Uterus (tissue), 4 donors: ENCODE results near the gene AQP6. TPM values are rescaled to one million over a fixed set of nuclear protein-coding genes. Genes with fewer than 3 reads are reported as not detected.

Source experiments
- DNase-seq, 2 donors: peaks; one replicate each; pipeline ENCODE4 v3.0.0-alpha.2; 2019 to 2020
- H3K27ac ChIP-seq, 2 donors: fragments of 200-600 bp; sonication (generic); 1 replicate in 1 of 2; 2 replicates in 1 of 2; pipeline ENCODE4 v1.5.1; 2016 to 2018
- H3K27me3 ChIP-seq, 2 donors: fragments of 200-600 bp; sonication (generic); one replicate each; pipeline ENCODE4 v1.5.1; 2018 to 2019; ENCODE audit warnings: control low read depth in 1 of 2
- H3K36me3 ChIP-seq, 2 donors: fragments of 200-600 bp; sonication (generic); one replicate each; pipeline ENCODE4 v1.5.1; 2019; ENCODE audit warnings: control low read depth in 1 of 2
- H3K4me1 ChIP-seq, 2 donors: fragments of 200-600 bp; sonication (generic); one replicate each; pipeline ENCODE4 v1.5.1; 2018 to 2019; ENCODE audit warnings: control low read depth in 1 of 2
- H3K4me3 ChIP-seq, 2 donors: fragments of 200-600 bp; sonication (generic); 1 replicate in 1 of 2; 2 replicates in 1 of 2; pipeline ENCODE4 v1.5.1; 2018 to 2019; ENCODE audit warnings: mild to moderate bottlenecking in 1 of 2
- H3K9me3 ChIP-seq, 2 donors: fragments of 200-600 bp; sonication (generic); one replicate each; pipeline ENCODE4 v1.5.1; 2019; ENCODE audit warnings: control low read depth in 1 of 2
- CTCF ChIP-seq, 4 experiments: fragments of 200-600 bp in 2 of 4; fragments of 450-650 bp in 2 of 4; sonication (generic) in 2 of 4; IDR thresholded peaks; one replicate each; pipeline ENCODE4 v1.5.1; 2016 to 2019; ENCODE audit warnings: antibody characterized with exemption in 4 of 4, mild to moderate bottlenecking in 2 of 4, moderate library complexity in 1 of 4
- POLR2A ChIP-seq, 2 donors: fragments of 450-650 bp; IDR thresholded peaks; one replicate each; pipeline ENCODE4 v1.6.1; 2016; ENCODE audit warnings: antibody characterized with exemption in 2 of 2, mild to moderate bottlenecking in 1 of 2, moderate library complexity in 1 of 2
- intact Hi-C: fragments of 100-400 bp; cut with DNase I; formaldehyde crosslinking; loops from one replicate; pipeline ENCODE4 v1.15.1; 2023; ENCODE audit warnings: low total_unique reads
- total RNA-seq, 4 donors: library from RNA; depleted of rRNA in 3 of 4; stranded (reverse); fragments of >200 nt in 3 of 4; gene quantifications; one replicate each; pipeline versions ENCODE4 v1.1.0 to v1.2.4, GENCODE V29; 2014 to 2023
- donor health status: DM: yes; HTN: yes; CAD: no.

AQP6 gene
- total RNA-seq, 4 donors from 2014 or later = 0.35 TPM; not detected in 3

- TF ChIP-seq POLR2A (IDR thresholded peaks at IDR 0.05) (no peak), CTCF (IDR thresholded peaks at IDR 0.05) (no peak)
- DNase-seq = no peak
- Histone ChIP-seq H3K27me3 (peaks cover 11 to 12% of the 10 kb centered on the region in 2 donors), H3K4me3 (no peak overlapping the region), H3K4me1 (peaks cover 0 to 8% of the 10 kb centered on the region in 2 donors), H3K27ac (no peak overlapping the region), H3K9me3 (no peaks in the 10 kb centered on the region), H3K36me3 (no peaks in the 10 kb centered on the region)
- intact Hi-C loops = no loop called here
Observed at GRCh38 chr12:49959685-49960473, 12.9 kb upstream of the AQP6 start.

GRCh38 chr12:49960474-49961110 lies 12.2 kb upstream of the AQP6 start:
- no peaks in the 10 kb centered on the region for H3K9me3 ChIP-seq
- H3K36me3 ChIP-seq = no peaks in the 10 kb centered on the region
- H3K27ac ChIP-seq = no peak overlapping the region
- no peak for DNase-seq
- TF ChIP-seq CTCF (IDR thresholded peaks at IDR 0.05) (no peak), POLR2A (IDR thresholded peaks at IDR 0.05) (no peak)
- peaks cover 8 to 11% of the 10 kb centered on the region in 2 donors for H3K27me3 ChIP-seq
- intact Hi-C loops = no loop called here
- H3K4me3 ChIP-seq = peak overlapping the region in 1 of 2 donors; percentile 21
- H3K4me1 ChIP-seq = peaks cover 0 to 8% of the 10 kb centered on the region in 2 donors

- H3K27ac ChIP-seq = no peak within 1 kb of the TSS
- peak within 1 kb of the TSS in 1 of 2 donors; percentile 21 for H3K4me3 ChIP-seq
- intact Hi-C loops = no loop called here
- DNase-seq = no peak
- no peaks in the 10 kb centered on the region for H3K36me3 ChIP-seq
- no peaks in the 10 kb centered on the region for H3K9me3 ChIP-seq
- TF ChIP-seq POLR2A (IDR thresholded peaks at IDR 0.05) (no peak), CTCF (IDR thresholded peaks at IDR 0.05) (no peak)
- H3K27me3 ChIP-seq = peaks cover 8 to 11% of the 10 kb centered on the region in 2 donors
- H3K4me1 ChIP-seq = peaks cover 0 to 8% of the 10 kb centered on the region in 2 donors
Observed at GRCh38 chr12:49961111-49961922, 11.4 kb upstream of the AQP6 start, which contains the start of gene AQP5. Gene AQP5 (plus strand): TSS chr12:49961872. CDS start chr12:49962018, 146 bp downstream.

GRCh38 chr12:49961993-49962764 lies 10.6 kb upstream of the AQP6 start:
- H3K9me3 ChIP-seq = no peaks in the 10 kb centered on the region
- no peak overlapping the region for H3K4me3 ChIP-seq
- no peak for DNase-seq
- intact Hi-C loops = no loop called here
- TF ChIP-seq POLR2A (IDR thresholded peaks at IDR 0.05) (no peak), CTCF (IDR thresholded peaks at IDR 0.05) (no peak)
- H3K27me3 ChIP-seq = peaks cover 8 to 11% of the 10 kb centered on the region in 2 donors
- H3K27ac ChIP-seq = no peak overlapping the region
- peaks cover 0 to 10% of the 10 kb centered on the region in 2 donors for H3K4me1 ChIP-seq
- no peaks in the 10 kb centered on the region for H3K36me3 ChIP-seq
